Epidermal melanocyte (primary cell): ENCODE results near the gene CACNA1F.

Experiments
- DNase-seq: peaks from one replicate; pipeline ENCODE4 v3.0.0; 2011; ENCODE audit warnings: low spot score; ENCODE audit not compliant: insufficient read length

CACNA1F gene

DNA sequence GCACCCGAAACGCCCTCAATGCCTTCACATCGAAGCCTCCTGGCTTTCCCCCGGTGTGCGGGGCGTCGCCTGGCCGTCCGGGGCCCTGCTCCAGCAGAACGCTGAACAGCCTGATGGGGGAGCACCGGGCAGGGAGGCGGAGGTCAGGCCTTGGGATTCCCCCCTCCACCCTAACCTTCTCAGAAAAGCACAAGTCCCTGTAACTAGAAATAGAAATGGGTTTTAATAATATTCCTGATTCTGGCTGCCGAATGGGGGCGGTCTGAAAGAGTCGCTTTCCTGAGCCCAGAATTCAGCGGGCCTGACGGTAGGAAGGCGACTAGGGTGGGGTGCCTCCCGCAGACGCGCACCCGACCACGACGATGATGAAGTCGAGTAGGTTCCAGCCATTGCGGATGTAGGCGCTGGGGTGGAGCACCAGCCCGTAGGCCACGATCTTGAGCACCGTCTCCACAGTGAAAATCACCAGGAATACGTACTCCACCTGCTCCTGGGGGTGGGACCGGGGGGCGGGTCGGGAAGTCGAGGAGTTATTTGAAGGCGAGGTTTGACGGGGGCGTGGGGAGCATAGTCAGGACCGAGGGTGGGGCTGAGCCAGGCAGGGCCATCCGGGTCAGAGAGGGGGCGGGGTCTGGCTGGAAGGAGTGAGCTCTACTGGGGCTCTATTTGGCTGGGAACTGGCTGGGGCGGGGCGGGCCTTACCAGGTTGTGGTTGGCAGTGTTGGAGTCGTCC, 2.5 kb downstream of the CACNA1F start:
- DNase-seq: no peak

DNA sequence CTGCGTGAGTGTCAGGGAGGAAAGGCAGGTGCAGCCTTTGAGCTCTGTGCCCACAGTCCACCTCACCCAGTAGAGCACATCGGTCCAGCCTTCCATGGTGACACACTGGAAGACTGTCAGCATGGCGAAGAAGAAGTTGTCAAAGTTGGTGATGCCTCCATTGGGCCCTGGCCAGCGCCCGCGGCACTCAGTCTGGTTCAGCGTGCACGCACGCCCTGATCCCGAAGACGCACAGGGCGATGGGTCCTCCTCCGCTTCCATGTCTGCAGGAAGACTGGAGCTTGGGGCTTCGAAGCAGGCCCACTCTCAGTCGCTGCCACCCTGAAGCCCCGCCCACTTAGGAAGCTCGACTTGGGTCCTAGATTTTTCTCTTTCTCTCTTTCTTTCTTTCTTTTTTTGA, 5.0 kb downstream of the CACNA1F start:
- DNase-seq: no peak

DNA sequence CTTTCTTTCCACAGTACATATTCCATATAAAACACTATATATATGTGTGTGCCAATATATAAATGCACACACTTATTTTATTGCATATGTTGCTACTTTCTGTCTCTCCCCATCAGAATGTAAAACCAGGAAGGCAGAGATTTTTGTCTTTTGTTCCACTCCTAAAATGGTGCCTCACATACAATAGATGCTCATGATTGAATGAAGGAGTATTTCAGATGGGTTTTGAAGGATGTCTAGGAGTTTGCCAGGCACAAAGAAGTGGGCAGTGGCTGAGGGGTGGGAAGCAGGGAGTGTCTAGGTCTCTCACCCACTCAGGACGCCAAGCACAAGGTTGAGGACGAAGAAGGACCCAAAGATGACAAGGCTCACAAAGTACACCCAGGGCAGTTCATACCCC, 5.4 kb downstream of the CACNA1F start:
- no peak for DNase-seq

DNA sequence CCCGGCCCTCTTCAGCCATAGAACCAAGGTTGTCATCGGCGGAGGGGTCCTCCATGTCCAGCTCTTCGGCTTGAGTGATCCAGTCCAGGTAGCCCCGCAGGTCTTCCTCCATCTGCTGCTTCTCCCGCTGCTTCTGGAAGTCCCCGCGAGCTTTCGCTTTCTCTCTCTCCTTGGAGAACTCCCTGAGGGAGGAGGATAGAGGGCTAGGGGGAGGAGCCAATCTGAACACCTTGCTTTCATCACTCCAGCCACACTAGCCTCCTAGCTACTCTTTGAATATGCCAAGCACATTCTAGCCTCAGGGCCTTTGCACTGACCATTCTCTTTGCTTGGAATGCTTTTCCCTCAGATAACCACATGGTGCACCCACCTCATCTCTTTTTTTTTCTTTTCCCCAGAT, 6.2 kb downstream of the CACNA1F start:
- DNase-seq: no peak

DNA sequence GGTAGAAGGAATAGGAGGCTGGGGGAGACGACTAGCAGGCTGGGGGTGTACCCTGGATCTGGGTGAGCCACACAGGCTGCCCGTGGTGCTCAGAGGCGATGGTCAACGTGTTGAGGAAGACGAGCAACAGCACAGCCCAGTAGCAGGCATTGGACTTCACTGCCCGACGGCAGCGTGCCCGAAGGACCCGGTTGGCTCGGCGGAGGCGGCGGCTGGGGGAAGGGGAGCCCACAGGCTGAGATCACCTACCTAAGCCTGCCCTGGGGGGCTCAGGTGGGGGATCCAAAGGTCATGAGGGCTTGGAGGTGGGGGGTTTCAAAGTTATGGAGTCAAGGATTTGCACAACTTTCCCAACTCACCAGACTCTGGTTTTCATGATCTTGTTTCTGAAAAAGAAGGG, 7.3 kb downstream of the CACNA1F start:
- no peak for DNase-seq

DNA sequence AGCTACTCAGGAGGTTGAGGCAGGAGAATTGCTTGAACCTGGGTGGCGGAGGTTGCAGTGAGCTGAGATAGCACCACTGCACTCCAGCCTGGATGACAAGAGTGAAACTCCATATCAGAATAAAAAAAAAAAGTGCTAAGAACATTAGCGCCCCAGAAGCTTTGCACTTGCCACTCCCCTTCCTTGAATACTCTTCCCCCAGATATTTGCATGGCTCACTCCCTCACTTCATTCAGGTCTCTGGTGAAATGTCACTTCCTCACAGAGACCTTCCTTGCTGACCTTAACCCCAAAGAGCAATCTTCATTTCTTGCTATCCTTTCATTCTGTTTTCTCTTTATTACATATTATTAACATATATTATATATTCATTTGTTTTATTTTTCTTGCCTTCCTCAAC, 11.3 kb downstream of the CACNA1F start:
- DNase-seq: no peak

DNA sequence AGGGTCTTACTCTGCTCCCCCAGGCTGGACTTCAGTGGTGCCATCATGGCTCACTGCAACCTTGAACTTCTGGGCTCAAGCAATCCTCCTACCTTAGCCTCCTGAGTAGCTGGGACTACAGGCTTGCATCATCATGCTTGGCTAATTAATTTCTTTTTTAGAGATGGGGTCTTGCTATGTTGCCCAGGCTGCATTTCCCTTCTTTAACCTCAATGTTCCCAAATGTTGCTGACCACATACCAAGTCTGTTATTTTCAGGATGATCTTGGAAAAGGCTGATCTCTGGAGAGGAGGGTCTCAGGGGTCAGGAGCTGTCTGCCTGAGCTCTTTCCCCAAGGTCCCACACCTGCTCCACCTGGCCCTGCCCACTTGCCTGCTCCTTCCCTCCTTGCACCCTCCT, 13.0 kb downstream of the CACNA1F start:
- no peak for DNase-seq

DNA sequence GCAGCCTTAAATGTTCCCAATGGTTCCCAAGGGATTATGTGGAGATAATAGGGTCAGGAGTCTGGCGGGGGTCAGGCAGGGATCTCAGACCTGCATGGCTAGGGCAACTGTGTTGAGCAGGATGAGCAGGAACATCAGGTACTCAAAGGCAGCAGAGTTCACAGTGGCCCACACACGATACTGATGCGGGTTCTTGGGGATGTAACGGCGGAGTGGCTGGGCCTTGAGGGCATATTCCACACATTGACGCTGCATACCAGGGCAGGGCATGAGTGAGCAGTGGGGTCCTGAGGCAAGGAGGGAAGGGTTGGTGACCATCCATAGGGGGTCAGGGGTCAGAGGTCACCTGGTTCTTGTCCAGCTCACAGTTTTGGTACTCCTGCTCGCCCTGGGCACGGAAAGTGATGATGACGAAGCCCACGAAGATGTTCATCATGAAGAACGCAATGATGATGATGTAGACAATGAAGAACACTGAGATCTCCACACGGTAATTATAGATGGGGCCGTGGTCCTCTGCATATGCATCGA, 18.1 kb downstream of the CACNA1F start:
- no peak for DNase-seq

DNA sequence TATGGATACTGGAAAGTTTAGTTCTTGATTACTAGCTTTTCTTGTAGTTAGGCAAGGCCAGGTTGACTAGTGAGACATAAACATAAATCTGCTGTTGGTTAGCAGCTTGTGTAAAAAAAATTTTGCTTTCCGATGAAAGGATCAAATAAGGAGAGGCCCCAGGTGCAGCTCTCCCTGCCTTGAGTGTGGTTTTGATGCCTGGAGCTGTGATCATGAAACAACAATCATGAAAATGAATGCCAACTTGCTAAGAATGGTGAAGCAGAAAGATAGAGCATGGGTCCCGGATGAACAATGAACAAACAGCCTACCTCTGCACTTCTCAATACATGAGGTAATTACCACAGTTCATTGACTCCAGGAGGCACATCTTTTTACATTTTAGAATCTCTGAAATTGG, 18.7 kb downstream of the CACNA1F start:
- no peak for DNase-seq

DNA sequence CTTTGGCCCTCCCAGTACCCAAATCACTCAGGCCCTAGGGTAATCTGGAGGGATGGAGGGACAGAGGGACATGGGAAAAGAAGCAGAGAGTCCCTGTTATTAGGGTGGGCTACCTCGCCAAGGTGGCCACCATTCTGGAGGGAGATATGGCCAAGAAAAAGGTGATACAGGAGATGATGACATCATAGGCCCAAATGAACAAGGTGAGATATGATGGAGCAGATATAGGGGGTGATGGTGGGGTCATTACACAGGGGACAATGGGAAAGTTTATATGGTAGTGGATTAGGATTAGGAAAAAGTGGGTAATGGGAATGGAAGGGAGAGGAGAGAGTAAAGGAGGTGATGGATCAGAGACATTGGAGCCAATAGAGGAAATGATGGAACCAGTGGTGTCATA, 20.3 kb downstream of the CACNA1F start:
- no peak for DNase-seq

DNA sequence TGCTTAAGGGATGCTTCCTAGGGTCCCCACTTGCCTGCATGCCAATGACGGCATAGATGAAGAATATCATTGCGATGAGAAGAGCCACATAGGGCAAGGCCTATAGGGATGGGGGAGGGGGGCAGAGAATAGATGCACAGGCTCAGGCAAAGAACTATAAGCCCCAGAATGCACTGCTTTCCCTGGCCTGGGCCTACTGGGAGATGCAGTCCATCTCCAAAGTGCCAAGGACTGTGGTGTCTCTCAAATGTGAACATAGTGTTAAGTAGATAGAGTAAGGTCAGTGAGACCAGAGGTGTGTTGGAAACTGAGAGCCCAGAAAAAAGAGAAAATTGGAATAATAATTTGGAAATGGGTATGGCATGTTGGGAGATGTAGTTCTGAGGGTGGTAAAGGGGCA, 20.9 kb downstream of the CACNA1F start:
- DNase-seq: no peak

DNA sequence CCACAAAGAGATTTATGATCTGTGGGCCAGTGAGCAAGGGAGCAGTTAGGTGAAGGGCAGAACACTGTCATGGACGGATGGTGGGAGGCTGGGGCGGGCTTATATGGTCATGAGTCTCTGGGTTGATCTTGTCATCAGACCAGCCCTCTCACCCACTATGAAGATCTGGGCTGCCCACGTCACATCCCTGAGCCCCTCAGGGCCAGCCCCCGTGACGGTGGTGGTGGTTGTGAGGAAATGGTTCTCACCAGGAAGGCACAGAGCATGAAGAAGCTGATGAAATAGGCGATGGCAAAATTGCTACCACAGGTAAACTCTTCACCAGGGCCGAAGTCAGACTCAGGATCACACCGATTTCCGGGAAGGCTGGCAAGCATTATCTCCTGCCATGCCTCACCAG, 22.1 kb downstream of the CACNA1F start:
- DNase-seq: no peak

DNA sequence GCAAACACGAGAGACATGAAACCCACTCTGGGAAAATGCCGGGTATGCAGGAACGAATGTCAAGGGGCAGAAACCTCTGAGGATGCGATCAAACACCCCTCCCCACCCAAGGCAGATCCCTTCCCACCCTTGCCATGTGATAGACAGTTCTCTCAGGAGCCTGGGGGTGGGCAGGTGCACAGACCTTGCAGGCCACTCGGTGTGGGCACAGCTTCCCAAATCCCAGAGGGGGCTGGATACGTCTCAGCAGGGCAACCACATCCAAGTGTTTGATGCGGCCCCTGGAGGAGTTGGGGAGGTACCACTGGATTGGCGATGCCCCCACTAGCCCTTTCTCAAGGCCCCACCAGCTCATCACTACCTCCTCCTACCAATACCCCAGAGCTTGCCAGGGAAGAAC, 22.7 kb downstream of the CACNA1F start:
- DNase-seq: no peak

DNA sequence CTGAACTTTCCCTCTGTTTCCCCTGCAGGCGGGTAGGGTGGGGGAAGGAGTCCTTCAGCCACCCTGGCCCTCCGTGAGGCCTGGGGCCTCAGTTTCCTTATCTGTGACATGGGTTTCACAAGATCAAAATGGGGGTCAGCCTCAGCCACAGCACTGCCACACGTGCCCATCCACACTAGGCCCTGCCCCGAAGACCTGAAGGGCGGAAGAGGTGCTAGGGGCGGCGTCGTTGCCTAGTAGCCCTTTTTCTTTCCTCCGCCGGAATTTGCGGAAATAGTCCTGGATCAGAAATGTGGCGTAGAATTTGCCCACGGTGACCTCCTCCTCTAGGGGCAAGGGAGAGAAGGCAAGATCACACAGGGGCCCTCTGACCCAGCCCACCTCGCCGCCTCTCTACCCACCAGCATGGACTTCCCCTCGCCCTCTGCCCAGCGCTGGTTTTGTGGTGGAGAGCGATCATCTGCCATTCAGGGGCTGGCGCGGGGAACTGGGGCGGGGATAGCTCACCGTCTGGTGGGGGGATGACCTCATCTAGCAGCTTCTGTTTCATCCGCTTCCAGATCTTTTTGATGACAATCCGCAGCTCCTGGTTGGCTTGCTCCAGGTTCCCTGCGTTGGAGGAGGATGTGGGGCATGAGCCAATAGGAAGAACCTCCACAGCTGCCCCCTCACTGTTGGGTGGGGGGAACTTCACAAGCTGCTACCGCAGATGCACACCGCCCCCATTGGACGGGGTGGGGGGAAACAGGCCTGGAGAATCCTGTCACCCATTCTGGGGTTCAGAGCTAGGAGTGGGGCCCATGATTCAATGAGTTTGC, 23.5 kb downstream of the CACNA1F start:
- no peak for DNase-seq

DNA sequence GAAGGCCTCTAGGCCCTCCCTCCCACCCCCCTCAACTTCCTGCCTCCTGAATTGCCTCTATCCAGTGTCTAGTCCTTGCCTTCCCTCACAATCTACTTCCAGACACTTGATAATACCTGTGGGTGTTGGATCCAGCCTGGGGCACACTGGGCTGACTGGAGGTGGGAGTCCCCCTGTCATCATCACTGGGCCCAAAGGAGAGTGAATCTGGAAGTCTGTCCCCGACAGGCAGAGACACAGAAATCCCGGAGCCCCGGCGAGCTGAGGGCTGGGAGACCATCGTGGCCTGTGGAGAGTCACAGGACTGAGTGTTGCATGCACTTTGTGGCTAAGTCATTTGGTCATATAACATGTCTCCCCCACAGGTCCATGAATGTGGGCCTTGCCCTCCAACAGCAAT, 24.7 kb downstream of the CACNA1F start:
- DNase-seq: no peak

DNA sequence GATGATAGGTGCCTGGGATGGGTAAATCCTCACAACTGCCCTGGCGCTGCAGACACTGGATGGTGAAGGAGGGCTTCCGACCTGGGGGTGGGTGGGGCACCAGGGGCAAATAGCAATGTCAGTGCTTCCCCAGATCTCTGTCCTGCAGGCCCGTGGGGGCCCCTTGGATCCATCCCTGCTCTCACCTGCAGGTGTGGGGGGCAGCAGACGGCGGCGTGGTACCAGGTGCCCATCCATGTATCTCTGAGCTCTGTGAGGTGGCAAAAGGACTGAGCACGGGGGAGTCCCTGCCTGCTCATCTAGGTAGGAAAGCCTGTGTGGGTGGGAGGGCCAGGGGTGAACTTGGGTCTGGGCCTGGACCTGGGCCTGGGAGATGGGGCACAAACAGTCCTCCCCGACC, 26.6 kb downstream of the CACNA1F start:
- no peak for DNase-seq

DNA sequence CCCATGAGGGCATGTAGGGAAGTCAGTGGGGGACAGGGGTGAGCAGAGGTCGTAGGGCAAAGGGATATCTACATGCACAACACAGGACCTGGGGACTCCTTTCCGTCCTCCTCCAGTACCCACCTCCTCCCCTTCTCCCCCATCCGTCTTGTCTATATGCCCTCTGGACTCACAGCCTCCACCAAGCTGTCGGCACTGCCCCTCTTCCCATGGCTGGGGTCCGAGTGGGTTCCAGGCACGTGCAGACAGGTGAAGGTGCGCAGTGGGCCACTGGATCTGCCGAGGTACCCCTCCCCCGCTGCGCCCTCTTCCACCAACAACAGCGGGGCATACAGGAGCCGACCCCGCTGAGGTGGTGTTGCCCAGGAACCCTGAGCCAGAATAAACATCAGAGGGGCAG, 27.7 kb downstream of the CACNA1F start:
- no peak for DNase-seq

DNA sequence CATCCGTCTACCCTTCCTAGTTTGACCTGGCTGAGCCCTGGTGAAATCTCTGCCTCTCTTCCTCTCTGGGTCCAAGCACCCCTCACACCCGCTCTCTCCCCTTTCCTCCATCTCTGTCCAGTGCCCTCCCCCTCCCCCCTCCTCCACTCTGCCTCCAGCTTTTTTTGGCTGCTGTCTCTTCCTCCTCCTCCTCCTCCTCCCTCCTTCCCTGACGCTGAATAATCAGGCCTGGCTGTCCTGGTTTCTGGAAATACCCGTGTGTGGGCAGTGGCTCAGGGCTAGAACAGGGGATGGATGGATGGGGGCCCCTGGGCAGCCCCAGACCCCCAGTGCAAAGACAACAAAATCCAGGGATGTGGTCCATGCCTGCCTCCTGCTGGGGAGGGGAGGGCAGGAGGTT, 28.4 kb downstream of the CACNA1F start:
- no peak for DNase-seq

DNA sequence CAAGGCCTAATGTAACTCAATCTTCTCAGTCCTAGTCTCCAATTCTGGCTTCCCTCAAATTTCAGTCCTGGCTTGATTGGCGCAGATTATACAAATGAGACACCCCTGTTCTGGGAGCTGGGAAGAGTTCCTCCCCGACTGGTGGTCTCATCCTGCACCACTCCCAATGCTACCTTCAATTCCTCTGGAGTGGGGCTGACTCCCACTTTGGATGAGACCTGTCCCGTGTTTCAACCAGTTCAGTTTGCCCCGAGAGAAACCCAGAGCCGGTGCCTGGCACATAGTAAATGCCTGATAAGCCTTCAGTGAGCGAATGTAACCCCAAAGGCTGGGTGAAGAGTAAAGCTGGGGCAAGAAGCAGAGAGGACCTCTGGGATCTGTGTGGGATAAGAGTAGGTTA, 29.1 kb downstream of the CACNA1F start:
- DNase-seq: no peak

DNA sequence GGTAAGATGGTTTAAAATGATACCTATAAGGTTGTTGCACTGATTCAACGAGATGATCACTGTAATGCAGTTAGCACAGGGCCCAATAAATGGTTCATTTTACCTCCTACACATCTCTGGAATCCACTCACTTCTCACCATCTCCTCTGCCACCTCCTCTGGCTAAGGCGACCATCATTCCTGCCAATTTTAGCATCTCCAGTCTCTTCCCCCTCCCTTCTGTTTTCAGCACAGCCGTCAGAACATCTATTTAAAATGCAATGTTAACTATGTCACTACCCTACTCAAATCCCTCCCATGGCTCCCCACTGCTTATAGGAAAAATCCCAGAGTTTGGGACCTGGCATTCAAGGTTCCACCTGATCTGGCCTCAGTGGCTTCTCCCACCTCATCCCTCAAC, 29.6 kb downstream of the CACNA1F start:
- no peak for DNase-seq

DNA sequence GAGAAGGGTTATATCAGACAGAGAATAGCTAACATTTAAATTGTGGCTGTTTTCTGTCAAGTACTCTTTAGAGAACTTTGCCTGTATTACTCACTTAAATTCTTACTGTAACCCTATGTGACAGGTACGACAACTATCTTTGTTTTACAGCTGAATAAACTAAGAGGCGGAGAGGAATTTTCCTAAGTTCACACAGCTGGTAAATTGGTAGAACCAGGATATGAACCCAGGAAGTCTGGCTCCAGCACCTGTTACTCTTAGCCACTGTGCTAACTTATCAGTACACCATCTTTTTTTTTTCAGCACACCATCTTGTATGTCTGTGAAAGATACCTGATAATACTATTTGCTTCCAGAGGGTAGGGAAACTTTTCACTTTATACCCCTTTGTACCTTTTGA, 31.1 kb downstream of the CACNA1F start:
- no peak for DNase-seq

DNA sequence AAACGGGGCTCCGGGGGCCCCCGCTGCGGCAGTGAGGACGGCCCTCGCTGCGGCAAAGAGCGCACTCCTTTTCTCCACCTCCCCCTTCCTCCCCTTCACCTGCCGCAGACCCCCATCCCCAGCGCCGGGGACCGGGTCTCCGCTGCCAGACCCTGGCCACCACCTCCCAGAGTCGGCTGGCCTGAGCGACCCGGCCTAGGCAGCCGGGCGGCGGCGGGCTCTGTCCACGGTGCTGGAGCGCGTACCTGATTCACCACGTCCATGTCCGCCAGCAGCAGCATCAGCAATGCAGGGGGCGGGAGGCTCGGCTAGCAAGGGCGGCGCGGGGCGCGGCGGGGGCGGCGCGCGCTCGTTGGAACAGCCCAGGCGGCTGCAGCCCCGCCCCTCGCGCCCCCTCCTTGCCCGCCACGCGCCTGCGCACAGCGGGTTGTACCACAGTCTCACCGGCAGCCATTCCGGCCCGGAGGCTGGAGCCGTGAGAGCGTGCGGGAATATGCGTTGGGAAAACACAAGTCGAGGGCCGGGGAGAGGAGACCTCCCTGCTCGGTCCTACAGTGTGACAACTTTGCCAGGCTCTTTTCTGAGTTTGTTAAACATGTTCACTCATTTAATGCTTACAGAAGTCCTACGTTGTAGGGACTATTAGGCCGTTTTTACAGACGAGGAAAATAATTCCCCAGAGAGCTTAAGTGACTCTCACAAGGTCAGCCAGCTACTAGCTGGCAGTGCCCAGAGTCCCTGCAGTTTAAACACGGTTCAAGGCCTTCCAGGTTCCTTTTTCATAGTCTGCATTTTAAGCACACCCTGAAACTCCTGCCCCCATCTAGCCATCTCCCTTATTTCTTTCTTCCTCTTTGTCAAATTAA, 33.0 kb downstream of the CACNA1F start, which contains the start of gene SYP:
TSS of gene SYP (minus strand) at position 288 of the 866 bp plus-strand sequence. CDS start at position 281, 7 bp downstream.
- peak; percentile 76 for DNase-seq
